T-helper 2 cell treated with Interferon-gamma antibody and Interleukin-4, amounts not matched to agents 5 μg/mL and 100 μg/mL, for 36 hours (primary cell): ENCODE measurements around the gene KAT5.
"Not testable (repeated sequence)": the region's sequence is repeated elsewhere in the genome, so short reads cannot be mapped to it uniquely, and the experiment has no call there.

Experiments used
- DNase-seq: peaks from one replicate; pipeline ENCODE4 v3.0.0; 2021; ENCODE audit warnings: low spot score
- H3K27ac Mint-ChIP-seq: one replicate; pipeline ENCODE4 v1.8.0; 2021; ENCODE audit warnings: mild to moderate bottlenecking, mixed read lengths
- H3K27me3 Mint-ChIP-seq: one replicate; pipeline ENCODE4 v1.8.0; 2021; ENCODE audit warnings: low read depth, mixed read lengths
- H3K36me3 Mint-ChIP-seq: one replicate; pipeline ENCODE4 v1.8.0; 2021; ENCODE audit warnings: low read depth, mixed read lengths
- H3K4me1 Mint-ChIP-seq: one replicate; pipeline ENCODE4 v1.8.0; 2021; ENCODE audit warnings: low read depth, mixed read lengths
- H3K4me3 Mint-ChIP-seq: one replicate; pipeline ENCODE4 v1.8.0; 2022; ENCODE audit warnings: mild to moderate bottlenecking, moderate library complexity, mixed read lengths
- H3K9me3 Mint-ChIP-seq: one replicate; pipeline ENCODE4 v1.8.0; 2021; ENCODE audit warnings: mixed read lengths

The KAT5 gene

GRCh38 chr11:65742353-65742752 lies 30.3 kb downstream of the KAT5 start:
- Mint-ChIP-seq H3K36me3 (no peaks in the 10 kb centered on the region), H3K27me3 (peaks cover 19% of the 10 kb centered on the region), H3K4me1 (no peaks in the 10 kb centered on the region), H3K4me3 (no peak overlapping the region), H3K9me3 (no peaks in the 10 kb centered on the region), H3K27ac (no peak overlapping the region)
- DNase-seq = no peak

- peaks cover 14% of the 10 kb centered on the region for H3K27me3 Mint-ChIP-seq
Measured at GRCh38 chr11:65743681-65744025, 31.6 kb downstream of the KAT5 start.

DNA sequence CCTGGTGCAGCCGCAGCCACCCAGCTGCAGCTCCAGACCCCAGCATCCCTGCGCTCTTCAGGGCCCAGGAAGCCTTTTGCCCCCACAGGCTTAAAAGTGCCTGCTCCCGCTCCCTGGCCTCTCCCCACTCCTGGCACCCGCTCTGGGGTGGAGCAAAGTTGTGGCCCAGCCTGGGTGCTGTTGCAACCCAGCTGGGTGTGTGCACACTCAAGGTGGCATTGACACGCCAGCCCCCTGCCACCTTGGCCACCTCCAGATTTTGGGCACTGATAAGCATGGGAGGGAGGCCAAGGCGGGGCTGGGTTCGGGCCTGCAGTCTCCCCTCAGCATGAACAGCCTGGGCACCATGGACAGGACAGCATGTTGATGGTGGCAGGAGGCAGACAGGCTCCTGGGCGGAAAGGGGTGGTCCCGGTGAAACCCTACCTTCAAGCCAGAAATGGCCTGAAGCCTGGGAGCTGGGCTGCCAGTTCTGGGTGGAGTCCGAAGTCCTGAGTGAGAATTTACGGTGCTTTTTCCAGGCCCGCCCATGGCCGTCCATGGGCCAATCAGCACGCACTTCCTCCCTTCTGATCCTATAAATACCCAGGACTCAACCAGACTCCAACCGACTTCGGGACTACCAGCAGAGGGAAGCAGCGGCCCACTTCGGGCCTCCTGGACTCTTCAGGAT lies 32.1 kb downstream of the KAT5 start:
- Mint-ChIP-seq H3K36me3 (no peaks in the 10 kb centered on the region), H3K9me3 (no peaks in the 10 kb centered on the region), H3K4me3 (no peak overlapping the region), H3K27ac (no peak overlapping the region), H3K27me3 (peaks cover 19% of the 10 kb centered on the region), H3K4me1 (no peaks in the 10 kb centered on the region)
- no peak for DNase-seq

More at GRCh38 chr11:65743681-65744025, 31.6 kb downstream of the KAT5 start:
- no peak overlapping the region for H3K4me3 Mint-ChIP-seq
- H3K36me3 Mint-ChIP-seq = no peaks in the 10 kb centered on the region
- no peaks in the 10 kb centered on the region for H3K9me3 Mint-ChIP-seq
- no peak overlapping the region for H3K27ac Mint-ChIP-seq
- no peaks in the 10 kb centered on the region for H3K4me1 Mint-ChIP-seq
- no peak for DNase-seq

DNA sequence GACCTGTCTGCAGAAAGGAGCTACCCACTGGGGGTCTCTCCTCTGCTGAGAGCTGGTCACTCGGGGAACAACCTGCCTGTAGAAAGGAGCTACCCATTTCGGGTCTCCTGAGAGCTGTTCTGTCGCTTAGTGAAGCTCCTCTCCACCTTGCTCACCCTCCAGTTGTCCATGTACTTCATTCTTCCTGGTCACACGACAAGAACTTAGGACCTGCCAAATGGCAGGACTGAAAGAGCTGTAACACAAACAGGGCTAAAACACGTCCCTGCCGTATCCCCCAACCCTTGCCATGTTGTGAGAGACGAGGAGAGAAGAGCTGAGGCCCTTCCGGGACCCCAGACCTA lies 32.6 kb downstream of the KAT5 start:
- Mint-ChIP-seq H3K36me3 (no peaks in the 10 kb centered on the region), H3K9me3 (no peaks in the 10 kb centered on the region), H3K27me3 (peaks cover 24% of the 10 kb centered on the region), H3K4me1 (no peaks in the 10 kb centered on the region), H3K4me3 (no peak overlapping the region), H3K27ac (no peak overlapping the region)
- no peak for DNase-seq

DNA sequence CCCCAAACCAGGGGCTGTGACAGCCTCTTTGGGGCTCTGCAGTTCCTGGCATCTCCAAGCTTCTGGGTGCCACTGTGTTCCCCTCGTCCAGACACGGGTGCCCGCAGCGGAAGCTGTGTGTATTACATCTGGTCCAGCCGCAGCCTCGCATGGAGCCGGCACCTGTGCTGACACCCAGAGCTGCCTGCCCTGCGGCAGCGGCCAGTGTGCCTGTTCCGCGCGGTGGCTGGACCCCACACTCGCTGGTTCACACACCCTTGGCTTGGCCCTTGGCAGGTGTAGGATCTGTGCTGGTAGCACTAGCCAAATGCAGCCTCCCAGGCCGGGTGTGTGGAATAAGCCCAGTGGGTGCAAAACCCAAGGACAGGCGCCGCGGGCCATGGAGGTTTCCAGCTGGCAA lies 33.0 kb downstream of the KAT5 start:
- Mint-ChIP-seq H3K27me3 (peaks cover 28% of the 10 kb centered on the region), H3K27ac (no peak overlapping the region), H3K4me1 (no peaks in the 10 kb centered on the region), H3K4me3 (no peak overlapping the region), H3K9me3 (no peaks in the 10 kb centered on the region), H3K36me3 (no peaks in the 10 kb centered on the region)
- no peak for DNase-seq

GRCh38 chr11:65762169-65762568 lies 50.1 kb downstream of the KAT5 start:
- not testable (repeated sequence) for H3K27me3 Mint-ChIP-seq, DNase-seq, H3K27ac Mint-ChIP-seq, H3K4me3 Mint-ChIP-seq, H3K9me3 Mint-ChIP-seq, H3K36me3 Mint-ChIP-seq, H3K4me1 Mint-ChIP-seq

DNA sequence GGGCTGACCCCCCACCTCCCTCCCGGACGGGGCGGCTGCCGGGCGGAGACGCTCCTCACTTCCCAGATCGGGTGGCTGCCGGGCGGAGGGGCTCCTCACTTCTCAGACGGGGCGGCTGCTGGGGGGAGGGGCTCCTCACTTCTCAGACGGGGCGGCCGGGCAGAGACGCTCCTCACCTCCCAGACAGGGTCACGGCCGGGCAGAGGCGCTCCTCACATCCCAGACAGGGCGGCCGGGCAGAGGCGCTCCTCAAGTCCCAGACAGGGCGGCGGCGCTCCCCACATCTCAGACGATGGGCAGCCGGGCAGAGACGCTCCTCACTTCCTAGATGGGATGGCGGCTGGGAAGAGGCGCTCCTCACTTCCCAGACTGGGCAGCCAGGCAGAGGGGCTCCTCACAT lies 50.8 kb downstream of the KAT5 start:
- H3K9me3 Mint-ChIP-seq, H3K27me3 Mint-ChIP-seq, H3K36me3 Mint-ChIP-seq, H3K4me3 Mint-ChIP-seq, H3K4me1 Mint-ChIP-seq, DNase-seq, H3K27ac Mint-ChIP-seq: not testable (repeated sequence)

DNA sequence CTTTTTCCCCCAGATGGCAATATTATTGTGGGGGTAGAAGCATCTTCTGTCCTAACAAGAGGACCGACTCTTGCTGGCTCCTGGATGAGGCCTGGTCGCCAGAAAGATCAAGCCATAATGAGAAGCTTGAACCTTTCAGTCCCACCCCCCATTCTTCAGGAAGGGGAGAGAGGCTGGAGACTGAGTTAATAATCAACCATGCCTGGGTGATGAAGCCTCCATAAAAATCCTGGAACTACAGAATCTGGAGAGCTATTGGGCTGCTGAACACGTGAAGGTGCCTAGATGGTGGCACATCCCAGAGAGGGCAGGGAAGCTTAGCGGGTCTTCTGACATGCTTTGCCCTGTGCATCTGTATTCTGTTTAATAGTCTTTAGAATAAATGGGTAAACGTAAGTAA lies 52.4 kb downstream of the KAT5 start:
- H3K9me3 Mint-ChIP-seq = no peaks in the 10 kb centered on the region
- no peak overlapping the region for H3K27ac Mint-ChIP-seq
- H3K4me3 Mint-ChIP-seq = no peak overlapping the region
- no peaks in the 10 kb centered on the region for H3K4me1 Mint-ChIP-seq
- DNase-seq = no peak
- H3K27me3 Mint-ChIP-seq = peaks cover 5% of the 10 kb centered on the region
- no peaks in the 10 kb centered on the region for H3K36me3 Mint-ChIP-seq

- H3K36me3 Mint-ChIP-seq = peaks cover 2% of the 10 kb centered on the region
- no peaks in the 10 kb centered on the region for H3K9me3 Mint-ChIP-seq
- peaks cover under 1% of the 10 kb centered on the region for H3K27me3 Mint-ChIP-seq
- DNase-seq = no peak
- H3K27ac Mint-ChIP-seq = no peak overlapping the region
- H3K4me3 Mint-ChIP-seq = no peak overlapping the region
- H3K4me1 Mint-ChIP-seq = peaks cover 3% of the 10 kb centered on the region
Measured at GRCh38 chr11:65766535-65766934, 54.5 kb downstream of the KAT5 start.

GRCh38 chr11:65767406-65767805 lies 55.4 kb downstream of the KAT5 start:
- no peak for DNase-seq
- H3K4me3 Mint-ChIP-seq = no peak overlapping the region
- H3K27me3 Mint-ChIP-seq = no peaks in the 10 kb centered on the region
- H3K9me3 Mint-ChIP-seq = no peaks in the 10 kb centered on the region
- H3K4me1 Mint-ChIP-seq = peaks cover 3% of the 10 kb centered on the region
- H3K36me3 Mint-ChIP-seq = peaks cover 2% of the 10 kb centered on the region
- no peak overlapping the region for H3K27ac Mint-ChIP-seq

GRCh38 chr11:65767806-65768205 lies 55.8 kb downstream of the KAT5 start:
- not testable (repeated sequence) for H3K4me1 Mint-ChIP-seq, H3K36me3 Mint-ChIP-seq, H3K27me3 Mint-ChIP-seq, DNase-seq, H3K4me3 Mint-ChIP-seq, H3K27ac Mint-ChIP-seq, H3K9me3 Mint-ChIP-seq
